Hepatocyte (in vitro differentiated cells): Measurements from ENCODE around the gene KDM2A.

Experiments
- CTCF ChIP-seq: fragments of 200-600 bp; sonication (generic); IDR thresholded peaks from 2 replicates; pipeline ENCODE4 v1.5.1; 2016; ENCODE audit warnings: antibody characterized with exemption, mild to moderate bottlenecking; ENCODE audit not compliant: poor library complexity
- EZH2 ChIP-seq: fragments of 200-600 bp; sonication (generic); IDR thresholded peaks from 2 replicates; pipeline ENCODE4 v1.6.1; 2016; ENCODE audit warnings: antibody characterized with exemption, mild to moderate bottlenecking, borderline replicate concordance

GRCh38 chr11:67138922-67139321 lies 19.9 kb downstream of the KDM2A start:
- TF ChIP-seq CTCF (no peak), EZH2 (no peak)
